Transverse colon (tissue), 4 donors: ENCODE measurements around the gene RMND5A. TPM values are rescaled to one million over a fixed set of nuclear protein-coding genes. Genes with fewer than 3 reads are reported as not detected.

Experiments used
- DNase-seq: peaks from one replicate; pipeline ENCODE4 v3.0.0-alpha.2; 2019
- H3K27ac ChIP-seq, 4 donors: fragments of 200-600 bp; sonication (generic); 2 replicates each; pipeline ENCODE4 v1.5.1; 2016 to 2018; ENCODE audit warnings: inconsistent platforms in 4 of 4
- H3K27me3 ChIP-seq: fragments of 200-600 bp; sonication (generic); 2 replicates; pipeline ENCODE4 v1.5.1; 2017; ENCODE audit warnings: inconsistent platforms
- H3K36me3 ChIP-seq, 4 donors: fragments of 200-600 bp; sonication (generic); 2 replicates each; pipeline ENCODE4 v1.5.1; 2017 to 2019; ENCODE audit warnings: inconsistent platforms in 4 of 4
- H3K4me1 ChIP-seq, 4 donors: fragments of 200-600 bp; sonication (generic); 2 replicates each; pipeline ENCODE4 v1.5.1; 2017 to 2020; ENCODE audit warnings: inconsistent platforms in 4 of 4
- H3K4me3 ChIP-seq, 4 donors: fragments of 200-600 bp; sonication (generic); 1 replicate in 1 of 4; 2 replicates in 3 of 4; pipeline versions ENCODE4 v1.5.1 to v1.6.1; 2017 to 2019; ENCODE audit warnings: inconsistent platforms in 4 of 4
- H3K9me3 ChIP-seq, 2 donors: fragments of 200-600 bp; sonication (generic); 2 replicates each; pipeline ENCODE4 v1.5.1; 2017 to 2019; ENCODE audit warnings: inconsistent platforms in 2 of 2
- CTCF ChIP-seq, 5 experiments: fragments of 200-600 bp in 3 of 5; fragments of 450-650 bp in 2 of 5; sonication (generic) in 3 of 5; IDR thresholded peaks; 1 replicate in 2 of 5; 2 replicates in 3 of 5; pipeline ENCODE4 v1.5.1; 2016 to 2017; ENCODE audit warnings: antibody characterized with exemption in 5 of 5, inconsistent platforms in 3 of 5, mild to moderate bottlenecking in 2 of 5, moderate library complexity in 1 of 5
- EP300 ChIP-seq: sonication (generic); formaldehyde crosslinking; IDR thresholded peaks from one replicate; pipeline ENCODE4 v1.6.1; 2017; ENCODE audit warnings: antibody characterized with exemption, low read depth
- POLR2A ChIP-seq: fragments of 450-650 bp; IDR thresholded peaks from one replicate; pipeline ENCODE4 v1.6.1; 2016; ENCODE audit warnings: antibody characterized with exemption, mild to moderate bottlenecking, moderate library complexity
- POLR2AphosphoS5 ChIP-seq, 3 donors: sonication (generic); formaldehyde crosslinking; IDR thresholded peaks; one replicate each; pipeline ENCODE4 v1.6.1; 2016; ENCODE audit warnings: antibody characterized with exemption in 3 of 3
- WGBS, 2 donors: methylation state at CpG; one replicate each; pipeline ENCODE4 v1.1.5; 2018; ENCODE audit warnings: low coverage in 1 of 2; 5-methylcytosine and 5-hydroxymethylcytosine counted together
- in situ Hi-C, 4 donors: fragments of 200-750 bp; cut with MboI; loops; one replicate each; pipeline versions ENCODE4 v1.15.0 to v1.15.1; 2017; ENCODE audit warnings: low sequenced_read_pairs in 3 of 4, low pct_ligation_motif_present in 1 of 4, low pct_unique_long_range_greater_than_20kb in 1 of 4
- intact Hi-C: fragments of 100-400 bp; cut with DNase I; formaldehyde crosslinking; loops from one replicate; pipeline ENCODE4 v1.15.1; 2023; ENCODE audit warnings: low total_unique reads
- total RNA-seq, 4 donors: library from RNA; depleted of rRNA; stranded (reverse); fragments of >200 nt; gene quantifications; one replicate each; pipeline ENCODE4 v1.1.0, GENCODE V29; 2016

Gene RMND5A
- total RNA-seq, 4 donors from 2014 or later: 58.1 to 94.8 (median 72.4) TPM

GRCh38 chr2:86818114-86818801 lies 98.2 kb downstream of the RMND5A start:
- no peak overlapping the region for H3K27ac ChIP-seq
- in situ Hi-C loops: no loop called here
- no peaks in the 10 kb centered on the region for H3K36me3 ChIP-seq
- TF ChIP-seq POLR2AphosphoS5 (IDR thresholded peaks at IDR 0.05) (no peak), EP300 (no peak), POLR2A (no peak), CTCF (IDR thresholded peaks at IDR 0.05) (no peak)
- peaks cover 0 to 13% (median 5%) of the 10 kb centered on the region in 4 donors for H3K4me1 ChIP-seq
- WGBS, 2 donors: 53 to 58% methylated on average over 2 to 4 of the region's 4 CpGs
- no peak overlapping the region for H3K4me3 ChIP-seq
- no peaks in the 10 kb centered on the region for H3K9me3 ChIP-seq
- no peak for DNase-seq
- intact Hi-C loops: no loop called here
- peaks cover 7% of the 10 kb centered on the region for H3K27me3 ChIP-seq

- no peak for DNase-seq
- Histone ChIP-seq H3K27ac (no peak overlapping the region), H3K9me3 (no peaks in the 10 kb centered on the region), H3K36me3 (no peaks in the 10 kb centered on the region), H3K4me3 (no peak overlapping the region), H3K4me1 (peaks cover 0 to 13% (median 5%) of the 10 kb centered on the region in 4 donors), H3K27me3 (peaks cover 3% of the 10 kb centered on the region)
- intact Hi-C loops: no loop called here
- 59 to 68% methylated on average over 2 of the region's 2 CpGs for WGBS, 2 donors
- in situ Hi-C loops: no loop called here
- TF ChIP-seq POLR2A (no peak), CTCF (IDR thresholded peaks at IDR 0.05) (no peak), POLR2AphosphoS5 (IDR thresholded peaks at IDR 0.05) (no peak), EP300 (no peak)
Observed at GRCh38 chr2:86818957-86819356, 98.9 kb downstream of the RMND5A start.

- Histone ChIP-seq H3K27me3 (peaks cover 3% of the 10 kb centered on the region), H3K4me1 (peaks cover 0 to 13% (median 5%) of the 10 kb centered on the region in 4 donors), H3K27ac (no peak overlapping the region), H3K9me3 (no peaks in the 10 kb centered on the region), H3K4me3 (no peak overlapping the region), H3K36me3 (no peaks in the 10 kb centered on the region)
- WGBS, 2 donors: 97% methylated on average over 13 of the region's 13 CpGs; no CpG with 5 or more reads in 1 of the 2 donors
- in situ Hi-C loops (no loop called here), intact Hi-C loops (no loop called here)
- TF ChIP-seq POLR2A (no peak), EP300 (no peak), POLR2AphosphoS5 (IDR thresholded peaks at IDR 0.05) (no peak), CTCF (IDR thresholded peaks at IDR 0.05) (no peak)
- DNase-seq: no peak
Observed at GRCh38 chr2:86821306-86821705, 101.2 kb downstream of the RMND5A start.

GRCh38 chr2:86821842-86822241 lies 101.8 kb downstream of the RMND5A start:
- in situ Hi-C loops: no loop called here
- H3K27ac ChIP-seq: no peak overlapping the region
- peaks cover 3% of the 10 kb centered on the region for H3K27me3 ChIP-seq
- DNase-seq: no peak
- intact Hi-C loops: no loop called here
- WGBS, 2 donors: 90 to 100% methylated on average over 1 to 6 of the region's 6 CpGs
- TF ChIP-seq POLR2AphosphoS5 (IDR thresholded peaks at IDR 0.05) (no peak), POLR2A (no peak), CTCF (IDR thresholded peaks at IDR 0.05) (no peak), EP300 (no peak)
- peaks cover 0 to 13% (median 5%) of the 10 kb centered on the region in 4 donors for H3K4me1 ChIP-seq
- H3K36me3 ChIP-seq: no peaks in the 10 kb centered on the region
- no peaks in the 10 kb centered on the region for H3K9me3 ChIP-seq
- H3K4me3 ChIP-seq: no peak overlapping the region
